Measurements from ENCODE around the gene ANKRD33B.

- no peak for TF ChIP-seq CTCF (IDR thresholded peaks at IDR 0.05)
- TF ChIP-seq POLR2AphosphoS5 (IDR thresholded peaks at IDR 0.05): no peak
Observed at GRCh38 chr5:10518347-10518746, 45.5 kb upstream of the ANKRD33B start.

Data from suprapubic skin (tissue), 3 donors.